H9 (cell line): Measurements from ENCODE around the gene PCDH9. TPM values are rescaled to one million over a fixed set of nuclear protein-coding genes. Genes with fewer than 3 reads are reported as not detected.

ENCODE experiments used
- DNase-seq: peaks from one replicate; pipeline ENCODE4 v3.0.0-alpha.2; 2017
- H2AFZ ChIP-seq: one replicate; pipeline ENCODE4 v1.6.1; 2013; ENCODE audit warnings: mild to moderate bottlenecking, low read length, control low read depth, moderate library complexity
- H2AK5ac ChIP-seq: 2 replicates; pipeline ENCODE4 v1.6.1; 2013; ENCODE audit warnings: low read length, control low read depth, mixed read lengths; ENCODE audit not compliant: insufficient read length
- H2BK120ac ChIP-seq: one replicate; pipeline ENCODE4 v1.6.1; 2013; ENCODE audit warnings: low read depth, mild to moderate bottlenecking, low read length, control low read depth, inconsistent platforms; ENCODE audit not compliant: poor library complexity, severe bottlenecking
- H2BK12ac ChIP-seq: 2 replicates; pipeline ENCODE4 v1.6.1; 2013; ENCODE audit warnings: low read length, control low read depth, mixed read lengths, low read depth; ENCODE audit not compliant: insufficient read length
- H2BK15ac ChIP-seq: 2 replicates; pipeline ENCODE4 v1.6.1; 2013; ENCODE audit warnings: low read depth, low read length, control low read depth
- H2BK20ac ChIP-seq: one replicate; pipeline ENCODE4 v1.6.1; 2013; ENCODE audit warnings: low read depth, mild to moderate bottlenecking, low read length, control low read depth, inconsistent platforms; ENCODE audit not compliant: poor library complexity, severe bottlenecking
- H2BK5ac ChIP-seq: 2 replicates; pipeline ENCODE4 v1.6.1; 2013; ENCODE audit warnings: low read length, control low read depth, mixed read lengths; ENCODE audit not compliant: insufficient read length
- H3K14ac ChIP-seq: 2 replicates; pipeline ENCODE4 v1.6.1; 2013; ENCODE audit warnings: low read length, control low read depth; ENCODE audit not compliant: insufficient read depth
- H3K18ac ChIP-seq: 2 replicates; pipeline ENCODE4 v1.6.1; 2013; ENCODE audit warnings: low read depth, mild to moderate bottlenecking, mixed read lengths, low read length, control low read depth; ENCODE audit not compliant: insufficient read length
- H3K23ac ChIP-seq: 2 replicates; pipeline ENCODE4 v1.6.1; 2013; ENCODE audit warnings: low read length, control low read depth, mixed read lengths, low read depth; ENCODE audit not compliant: insufficient read length
- H3K23me2 ChIP-seq: 2 replicates; pipeline ENCODE4 v1.6.1; 2013; ENCODE audit warnings: low read depth, mild to moderate bottlenecking, mixed read lengths, low read length, control low read depth; ENCODE audit not compliant: insufficient read length, poor library complexity, severe bottlenecking
- H3K27ac ChIP-seq: 2 replicates; pipeline ENCODE4 v1.5.1; 2013; ENCODE audit warnings: low read length, control low read depth, mixed read lengths, low read depth; ENCODE audit not compliant: insufficient read length
- H3K27me3 ChIP-seq: 2 replicates; pipeline ENCODE4 v1.6.1; 2013; ENCODE audit warnings: low read length, control low read depth, inconsistent platforms; ENCODE audit not compliant: insufficient read depth
- H3K4ac ChIP-seq: 2 replicates; pipeline ENCODE4 v1.6.1; 2013; ENCODE audit warnings: low read depth, mild to moderate bottlenecking, control low read depth, inconsistent platforms, low read length, moderate library complexity
- H3K4me1 ChIP-seq: 2 replicates; pipeline ENCODE4 v1.6.1; 2013; ENCODE audit warnings: low read length, control low read depth, inconsistent platforms; ENCODE audit not compliant: insufficient read depth
- H3K4me2 ChIP-seq: 2 replicates; pipeline ENCODE4 v1.6.1; 2013; ENCODE audit warnings: low read length, control low read depth, mixed read lengths; ENCODE audit not compliant: insufficient read length, insufficient read depth
- H3K56ac ChIP-seq: 2 replicates; pipeline ENCODE4 v1.6.1; 2013; ENCODE audit warnings: low read depth, mild to moderate bottlenecking, mixed read lengths, low read length, control low read depth; ENCODE audit not compliant: insufficient read length
- H3K79me1 ChIP-seq: 2 replicates; pipeline ENCODE4 v1.6.1; 2013; ENCODE audit warnings: low read depth, mild to moderate bottlenecking, moderate library complexity, low read length, control low read depth, inconsistent platforms; ENCODE audit not compliant: insufficient read depth, poor library complexity, severe bottlenecking
- H3K79me2 ChIP-seq: 2 replicates; pipeline ENCODE4 v1.6.1; 2013; ENCODE audit warnings: low read length, control low read depth, inconsistent platforms; ENCODE audit not compliant: insufficient read depth
- H3K9ac ChIP-seq: 2 replicates; pipeline ENCODE4 v1.6.1; 2013; ENCODE audit warnings: low read length, control low read depth, mixed read lengths; ENCODE audit not compliant: insufficient read length; ENCODE audit errors: extremely low read depth
- H3K9me3 ChIP-seq: one replicate; pipeline ENCODE4 v1.6.1; 2013; ENCODE audit warnings: low read depth, low read length, inconsistent platforms; ENCODE audit not compliant: control insufficient read depth
- H3T11ph ChIP-seq: one replicate; pipeline ENCODE4 v1.6.1; 2013; ENCODE audit warnings: mild to moderate bottlenecking, low read length, control low read depth, inconsistent platforms
- H4K20me1 ChIP-seq: one replicate; pipeline ENCODE4 v1.6.1; 2013; ENCODE audit not compliant: control insufficient read depth, insufficient read length, insufficient read depth
- H4K5ac ChIP-seq: 2 replicates; pipeline ENCODE4 v1.6.1; 2013; ENCODE audit warnings: low read depth, mild to moderate bottlenecking, mixed read lengths, low read length, control low read depth; ENCODE audit not compliant: insufficient read length
- H4K8ac ChIP-seq: replicated peaks from 2 replicates; pipeline ENCODE4 v1.6.1; 2013; ENCODE audit warnings: low read length, control low read depth, mixed read lengths, low read depth; ENCODE audit not compliant: insufficient read length
- H4K91ac ChIP-seq: 2 replicates; pipeline ENCODE4 v1.6.1; 2013; ENCODE audit warnings: low read depth, mild to moderate bottlenecking, moderate library complexity, mixed read lengths, low read length, control low read depth; ENCODE audit not compliant: insufficient read length
- H3K27ac Mint-ChIP-seq, 3 experiments: 2 replicates in 2 of 3; 3 replicates in 1 of 3; pipeline ENCODE4 v1.8.0; 2020 to 2021; ENCODE audit warnings: mixed read lengths in 3 of 3, mild to moderate bottlenecking in 1 of 3, moderate library complexity in 1 of 3
- H3K27me3 Mint-ChIP-seq: 2 replicates; pipeline ENCODE4 v1.8.0; 2021; ENCODE audit warnings: low read depth, mild to moderate bottlenecking, moderate library complexity, mixed read lengths
- H3K36me3 Mint-ChIP-seq, 3 experiments: 2 replicates in 2 of 3; 3 replicates in 1 of 3; pipeline ENCODE4 v1.8.0; 2020 to 2021; ENCODE audit warnings: low read depth in 3 of 3, mixed read lengths in 3 of 3; ENCODE audit not compliant: insufficient read depth in 1 of 3
- H3K4me1 Mint-ChIP-seq, 2 experiments: 2 replicates each; pipeline ENCODE4 v1.8.0; 2020; ENCODE audit warnings: mixed read lengths in 2 of 2
- H3K4me3 Mint-ChIP-seq, 2 experiments: 2 replicates in 1 of 2; 3 replicates in 1 of 2; pipeline ENCODE4 v1.8.0; 2020 to 2021; ENCODE audit warnings: mild to moderate bottlenecking in 2 of 2, mixed read lengths in 2 of 2, moderate library complexity in 1 of 2
- H3K9me3 Mint-ChIP-seq, 2 experiments: 2 replicates in 1 of 2; 3 replicates in 1 of 2; pipeline ENCODE4 v1.8.0; 2020; ENCODE audit warnings: mild to moderate bottlenecking in 2 of 2, mixed read lengths in 2 of 2, moderate library complexity in 1 of 2
- CTCF ChIP-seq: fragments of 200-600 bp; sonication (generic); conservative IDR thresholded peaks from 3 replicates; pipeline ENCODE4 v1.8.0; 2021; ENCODE audit warnings: antibody characterized with exemption, mild to moderate bottlenecking
- total RNA-seq: library from RNA; stranded (reverse); gene quantifications from 2 replicates; pipeline ENCODE4 v1.2.1, GENCODE V29; 2021

Gene PCDH9
- total RNA-seq, 1 experiment from 2014 or later, result 0.11 TPM

DNA sequence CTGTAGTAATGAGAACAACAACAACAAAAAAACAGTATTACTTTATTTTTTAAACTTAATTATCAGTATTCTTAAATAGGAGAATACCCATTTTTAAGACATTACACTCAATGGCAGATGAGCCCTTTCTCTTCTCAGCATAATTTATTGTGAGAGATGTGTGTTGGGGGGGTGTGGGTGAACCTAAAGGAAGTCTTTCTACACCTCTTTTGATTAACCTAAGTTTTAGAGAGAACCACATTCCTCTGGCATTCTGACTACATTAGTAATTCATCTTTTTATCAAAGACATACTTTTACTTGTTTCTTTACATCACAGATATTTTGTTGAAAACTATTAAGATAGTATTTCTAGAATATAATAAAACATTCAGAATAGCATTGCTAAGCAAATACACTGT, 890.9 kb downstream of the PCDH9 start:
- no peak overlapping the region for H3K18ac ChIP-seq
- no peak overlapping the region for H3K14ac ChIP-seq
- Mint-ChIP-seq H3K4me1 (peaks cover 7 to 8% of the 10 kb centered on the region in 2 experiments), H3K4me3 (no peak overlapping the region), H3K27me3 (no peaks in the 10 kb centered on the region), H3K36me3 (no peaks in the 10 kb centered on the region), H3K9me3 (no peaks in the 10 kb centered on the region), H3K27ac (no peak overlapping the region)
- no peak for TF ChIP-seq CTCF
- no peak overlapping the region for H3K27ac ChIP-seq
- no peaks in the 10 kb centered on the region for H4K20me1 ChIP-seq
- H2BK12ac ChIP-seq, result no peak overlapping the region
- no peaks in the 10 kb centered on the region for H3K79me1 ChIP-seq
- H4K91ac ChIP-seq, result no peak overlapping the region
- H2BK5ac ChIP-seq, result no peak overlapping the region
- H3T11ph ChIP-seq, result no peak overlapping the region
- no peak overlapping the region for H3K23ac ChIP-seq
- no peak overlapping the region for H3K9ac ChIP-seq
- no peak overlapping the region for H3K4me2 ChIP-seq
- no peaks in the 10 kb centered on the region for H3K23me2 ChIP-seq
- no peak overlapping the region for H2AFZ ChIP-seq
- H4K8ac ChIP-seq, result no peak overlapping the region
- no peaks in the 10 kb centered on the region for H3K9me3 ChIP-seq
- no peaks in the 10 kb centered on the region for H3K27me3 ChIP-seq
- H3K4ac ChIP-seq, result no peak overlapping the region
- H2BK15ac ChIP-seq, result no peak overlapping the region
- no peaks in the 10 kb centered on the region for H3K79me2 ChIP-seq
- no peak overlapping the region for H2BK120ac ChIP-seq
- H2BK20ac ChIP-seq, result no peak overlapping the region
- peaks cover 4% of the 10 kb centered on the region; the same call in 1 of the 2 replicates for H3K4me1 ChIP-seq
- H2AK5ac ChIP-seq, result no peak overlapping the region
- H3K56ac ChIP-seq, result no peak overlapping the region
- H4K5ac ChIP-seq, result no peak overlapping the region
- no peak for DNase-seq
